ENCODE results near the gene KDM4D.

- TF ChIP-seq CTCF (IDR thresholded peaks at IDR 0.05), result no peak
- no peak for TF ChIP-seq POLR2A (IDR thresholded peaks at IDR 0.05)
- no peak for TF ChIP-seq EP300 (IDR thresholded peaks at IDR 0.05)
These were observed 48.9 kb upstream of the KDM4D start for GRCh38 chr11:94924612-94925011.

All from ovary (tissue), 3 donors.